HG03342 (cell line): ENCODE measurements around the gene TNS3.

Experiments
- ATAC-seq: cut with Tn5 transposase; IDR thresholded peaks from one replicate; pipeline ENCODE4 v1.9.1; 2021; ENCODE audit warnings: mild to moderate bottlenecking, moderate library complexity; ENCODE audit not compliant: unreplicated experiment

The TNS3 gene

DNA sequence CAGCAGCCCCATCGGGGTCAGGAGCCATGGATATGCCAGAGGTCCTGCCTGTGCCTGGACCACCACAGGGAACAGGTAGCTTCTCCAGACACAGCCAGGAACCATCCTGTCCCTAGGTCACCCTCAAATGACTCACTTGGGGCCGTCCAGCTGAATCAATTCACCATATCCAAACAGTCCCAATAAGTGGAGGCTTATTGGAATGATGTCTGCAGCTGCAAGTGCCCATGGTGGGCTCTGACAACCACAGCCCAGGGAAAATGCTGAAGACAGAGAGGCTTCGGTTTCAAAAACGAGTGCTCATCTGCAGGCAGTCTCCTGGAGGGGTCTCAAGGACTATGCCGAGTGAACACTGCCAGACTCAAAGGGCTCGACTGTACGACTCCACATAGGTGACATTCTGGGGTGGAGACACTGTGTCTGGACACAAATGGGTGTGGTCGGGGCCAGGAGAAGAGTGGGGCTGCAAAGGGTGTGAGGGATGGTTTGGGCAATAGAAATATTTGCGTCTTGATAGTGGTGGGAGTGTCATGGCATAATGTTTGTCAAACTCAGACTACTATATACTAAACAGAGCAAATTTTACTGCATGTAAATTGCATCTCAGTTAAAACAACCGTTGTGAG lies 204.8 kb downstream of the TNS3 start:
- ATAC-seq: no peak

DNA sequence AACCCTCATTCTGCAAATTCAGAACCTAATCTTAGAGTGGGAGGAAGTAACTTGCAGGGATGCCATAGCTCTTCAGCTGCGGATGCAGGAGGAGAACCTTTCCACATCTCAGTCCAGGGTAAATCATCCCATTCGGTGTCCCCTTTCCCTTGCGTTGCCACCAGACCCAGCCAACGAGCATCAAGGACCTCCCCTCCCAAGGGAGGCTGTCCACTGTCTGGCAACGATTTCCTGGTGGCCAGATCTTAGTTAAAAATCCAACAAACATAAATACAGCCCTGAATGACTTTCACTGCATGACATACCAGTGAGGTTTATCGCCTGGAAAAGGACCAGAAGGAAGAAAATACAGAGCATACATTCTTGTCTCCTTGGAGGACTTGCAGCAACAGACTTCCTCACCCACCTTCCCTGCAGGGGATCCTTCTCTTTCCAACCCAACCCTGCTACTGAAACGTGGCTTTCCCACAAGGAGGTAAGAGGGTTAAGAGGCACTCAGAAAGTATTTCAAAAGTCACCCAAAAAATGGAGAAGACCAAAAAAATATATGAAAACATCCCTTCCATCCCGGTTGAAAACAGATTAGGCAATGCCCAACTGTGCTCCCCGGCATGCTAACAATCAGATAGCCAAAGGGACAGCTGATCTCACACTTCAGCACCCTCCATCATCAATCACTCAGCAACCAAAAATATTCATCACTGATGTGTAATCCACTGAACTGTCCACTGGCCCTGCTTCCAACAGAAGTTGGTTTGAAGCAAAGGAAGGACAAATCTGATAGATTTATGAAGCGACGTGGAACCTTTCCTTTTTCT lies 206.6 kb downstream of the TNS3 start:
- ATAC-seq: no peak

DNA sequence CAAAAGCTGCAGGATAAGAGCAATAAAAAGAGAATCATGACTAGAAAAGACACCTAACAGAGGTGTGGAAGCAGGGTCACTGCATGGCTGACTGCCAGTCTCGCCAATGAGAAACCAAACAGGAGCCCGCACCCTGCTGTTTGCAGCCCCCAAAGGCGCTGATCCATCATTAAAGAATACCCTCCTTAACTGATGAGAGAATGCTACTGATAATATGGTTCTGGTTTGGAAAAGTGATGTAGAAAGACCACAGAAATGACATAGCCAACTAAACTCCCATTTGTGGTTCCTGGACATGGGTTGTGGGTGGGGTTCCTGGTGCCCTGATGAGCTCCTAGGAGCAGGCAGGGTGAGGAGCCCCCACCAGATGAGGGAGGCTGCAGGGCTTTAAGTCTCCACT lies 207.4 kb downstream of the TNS3 start:
- ATAC-seq: no peak

DNA sequence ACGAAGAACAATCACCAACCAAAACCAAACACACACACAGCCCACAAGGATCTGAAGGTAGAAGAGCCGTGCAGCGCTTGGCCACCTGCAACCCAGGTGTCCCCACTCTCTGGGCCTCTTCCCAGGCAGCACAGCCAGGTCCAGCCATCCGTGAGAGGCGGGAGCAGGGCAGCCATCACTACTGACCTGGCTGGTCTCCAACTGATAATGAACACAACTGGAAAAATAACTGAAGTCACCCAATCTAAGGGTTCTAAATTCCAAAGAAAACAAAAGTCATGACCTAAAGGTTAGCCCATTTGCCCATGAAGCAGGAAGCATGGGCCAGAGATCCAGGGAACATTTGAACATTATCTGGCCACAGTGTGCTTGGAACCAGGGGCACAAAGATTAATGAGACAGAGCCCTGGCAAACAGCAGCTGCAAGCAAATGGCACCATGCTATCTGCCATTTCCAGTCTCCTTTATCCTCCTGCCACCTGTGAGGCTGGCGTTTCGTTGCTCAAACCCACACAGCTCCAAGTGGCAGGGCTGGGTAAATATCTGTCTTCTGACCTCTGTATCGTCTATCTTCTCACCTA lies 207.9 kb downstream of the TNS3 start:
- no peak for ATAC-seq

DNA sequence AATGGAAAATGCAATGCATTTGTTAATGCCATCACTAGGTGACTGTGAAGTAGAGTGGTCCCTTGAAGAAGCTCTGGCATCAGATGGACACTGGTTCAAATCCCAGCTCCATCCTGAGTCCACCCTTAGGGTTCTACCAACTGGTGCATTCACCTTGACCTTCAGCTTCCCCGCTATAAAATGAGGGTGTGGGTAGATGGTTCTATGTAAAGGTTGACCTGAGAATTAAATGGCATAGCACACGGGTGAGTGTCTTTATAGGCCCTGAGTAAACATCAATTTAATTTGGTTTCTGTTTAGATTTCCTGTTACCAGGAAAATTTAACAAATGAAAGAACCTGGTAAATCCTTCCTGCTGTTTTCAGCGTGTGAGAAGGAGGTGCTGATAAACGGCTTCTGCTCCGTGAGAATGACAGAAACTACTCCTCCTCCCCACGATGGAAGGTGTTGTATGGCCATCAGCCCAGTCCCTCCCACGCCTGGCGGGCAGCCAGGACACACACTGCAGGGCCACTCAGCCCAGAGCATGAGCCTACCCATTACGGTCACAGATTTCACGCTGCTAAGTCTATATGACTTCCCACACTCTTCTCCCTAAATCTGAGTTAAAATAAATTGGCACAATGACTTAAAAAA lies 210.1 kb downstream of the TNS3 start:
- no peak for ATAC-seq

DNA sequence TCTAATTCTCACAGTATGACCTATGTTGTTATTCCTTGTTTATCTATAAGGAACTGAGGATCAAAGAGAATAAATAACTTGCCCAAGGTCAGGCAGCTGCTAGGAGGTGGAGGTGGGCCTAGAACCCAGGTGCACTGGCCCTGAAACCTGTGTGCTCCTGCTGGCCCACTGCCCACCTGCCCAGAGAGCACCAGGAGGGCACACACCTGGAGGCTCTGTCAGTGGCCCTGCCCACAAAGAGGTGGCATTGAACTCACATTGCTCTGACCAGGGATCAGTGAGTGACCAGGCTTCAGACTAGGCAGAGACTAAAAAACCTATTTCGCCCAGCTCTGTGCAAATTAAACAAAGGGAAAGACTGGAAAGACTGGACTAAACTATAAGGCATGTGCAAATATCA lies 210.6 kb downstream of the TNS3 start:
- no peak for ATAC-seq

DNA sequence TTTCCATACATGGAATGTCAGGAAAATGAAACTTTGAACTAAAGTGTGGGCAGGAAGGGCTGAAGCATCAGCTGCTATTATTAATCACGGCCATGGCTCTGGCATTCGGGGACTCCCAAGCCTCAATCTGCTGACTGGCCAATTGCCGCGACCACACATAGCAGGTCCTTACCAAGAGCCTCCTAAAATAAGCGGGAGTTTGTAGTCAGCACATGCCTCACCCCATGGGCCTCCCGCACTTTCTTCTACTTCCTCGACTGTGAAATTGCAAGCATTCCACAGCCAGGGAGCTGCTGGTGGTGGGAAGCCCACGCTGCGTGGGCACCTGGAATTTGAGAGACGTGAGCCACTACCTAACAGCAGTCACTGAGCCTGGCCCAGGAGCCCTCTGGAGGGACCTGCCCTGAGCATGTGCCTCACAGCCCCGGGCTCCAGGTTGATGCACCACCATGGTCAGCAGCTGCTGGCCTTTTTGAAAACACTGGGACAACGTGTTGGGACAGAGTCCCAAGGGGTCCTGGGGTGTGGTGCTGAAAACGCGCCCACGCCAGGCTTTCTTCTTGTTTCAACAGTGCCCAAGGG lies 211.4 kb downstream of the TNS3 start:
- no peak for ATAC-seq

DNA sequence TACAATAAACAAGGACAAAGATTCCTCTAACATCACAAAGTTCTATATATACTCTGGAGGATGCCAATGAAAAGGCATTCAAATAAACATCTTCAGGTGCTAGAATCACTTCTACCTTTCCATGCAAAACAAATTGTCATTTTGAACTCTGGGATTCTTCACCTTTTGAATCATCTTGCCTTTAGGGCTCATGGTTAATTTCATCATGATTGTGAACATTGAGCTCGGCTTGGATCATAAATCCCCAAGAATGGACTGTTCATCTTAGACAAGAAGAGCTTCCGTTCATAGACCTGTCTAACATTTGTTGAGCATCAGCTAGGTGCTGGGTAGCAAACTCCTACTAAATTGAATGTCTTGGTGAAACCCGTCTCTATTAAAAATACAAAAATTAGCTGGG lies 212.2 kb downstream of the TNS3 start:
- no peak for ATAC-seq

DNA sequence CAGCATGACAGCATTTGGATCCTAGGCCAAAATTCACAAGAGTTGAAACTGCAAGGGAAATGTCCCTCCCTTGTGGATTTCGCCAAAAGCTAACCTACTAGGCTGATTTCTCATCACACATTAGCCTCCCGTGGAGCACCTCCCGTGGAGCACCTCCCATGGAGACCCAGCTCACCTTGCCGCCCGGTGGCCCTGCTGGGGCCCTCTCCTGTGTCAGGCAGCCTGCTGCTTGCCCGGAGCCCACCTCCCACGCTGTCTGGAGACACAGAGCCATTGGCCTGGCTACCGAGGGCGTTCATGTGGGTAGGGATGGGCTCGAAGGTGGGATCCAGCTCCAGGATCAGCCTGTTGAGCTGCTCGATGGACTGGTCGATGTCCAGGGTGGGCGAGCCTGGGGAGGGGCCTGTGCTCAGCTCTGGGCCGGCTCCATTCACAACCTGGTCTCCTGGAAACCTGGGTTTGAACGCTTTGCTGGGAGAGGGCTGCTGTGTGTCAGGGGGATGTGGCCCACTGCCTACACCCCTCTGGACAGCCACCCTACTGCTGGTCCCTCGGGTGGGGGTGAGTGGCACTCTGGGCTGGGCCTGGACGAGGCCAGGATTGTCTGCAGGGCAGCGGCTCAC lies 213.6 kb downstream of the TNS3 start:
- ATAC-seq: no peak

DNA sequence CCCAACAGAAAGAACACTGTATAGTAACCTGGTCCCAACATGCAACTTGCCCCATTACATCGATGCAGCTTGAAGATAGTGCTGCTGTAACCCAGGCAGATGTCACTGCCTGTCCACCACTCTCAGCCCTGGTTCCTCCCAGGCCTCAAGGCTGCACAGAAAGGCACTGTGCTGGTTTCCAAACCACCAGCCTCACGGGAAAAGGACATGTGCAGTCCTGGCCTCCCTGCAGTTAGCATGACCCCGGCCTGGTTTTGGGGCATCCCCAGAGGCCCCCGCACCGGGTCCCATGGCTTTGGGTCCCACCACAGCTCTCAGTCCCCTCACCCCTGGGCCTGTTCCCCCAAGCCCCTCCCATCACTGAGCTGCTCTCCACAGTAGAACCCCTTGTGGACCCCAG lies 214.5 kb downstream of the TNS3 start:
- ATAC-seq: no peak

DNA sequence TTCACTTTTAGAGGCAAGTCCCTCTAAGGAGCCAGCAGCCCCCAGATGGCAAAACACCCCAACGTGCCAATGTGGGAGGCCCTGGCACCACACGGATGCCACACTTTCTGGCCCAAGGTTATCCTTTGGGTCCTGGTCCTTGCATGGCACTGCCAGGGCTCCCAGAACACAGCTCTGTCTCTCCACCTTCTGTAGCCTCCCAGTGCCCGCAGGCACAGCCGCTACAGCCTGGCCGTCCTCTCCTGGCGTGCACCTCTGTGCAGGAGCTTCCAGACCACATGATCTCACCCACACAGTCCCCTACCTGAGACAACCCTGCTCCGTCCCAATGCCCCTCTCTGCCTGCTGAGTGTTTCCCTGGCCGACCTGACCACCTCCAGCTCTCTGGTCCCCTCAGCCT lies 215.0 kb downstream of the TNS3 start:
- ATAC-seq: no peak

DNA sequence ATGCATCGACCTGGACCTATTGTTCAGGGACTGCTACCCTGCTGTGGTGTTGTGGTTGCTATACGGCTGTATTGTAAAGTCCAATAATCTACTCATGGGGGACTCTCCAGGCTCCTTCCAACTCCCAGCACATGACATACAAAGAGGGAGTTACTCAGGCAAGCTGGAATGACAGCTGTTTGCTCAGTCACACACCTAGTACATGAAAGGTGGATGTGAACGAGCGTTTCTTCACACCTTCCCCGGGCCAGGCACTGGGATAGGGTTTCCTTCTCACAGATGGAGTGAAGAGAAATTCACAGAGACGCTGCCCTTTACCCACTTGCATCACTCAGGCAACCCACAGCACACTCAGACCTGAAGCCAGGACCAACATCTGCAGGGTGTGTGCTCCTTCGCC lies 215.7 kb downstream of the TNS3 start:
- ATAC-seq: no peak

DNA sequence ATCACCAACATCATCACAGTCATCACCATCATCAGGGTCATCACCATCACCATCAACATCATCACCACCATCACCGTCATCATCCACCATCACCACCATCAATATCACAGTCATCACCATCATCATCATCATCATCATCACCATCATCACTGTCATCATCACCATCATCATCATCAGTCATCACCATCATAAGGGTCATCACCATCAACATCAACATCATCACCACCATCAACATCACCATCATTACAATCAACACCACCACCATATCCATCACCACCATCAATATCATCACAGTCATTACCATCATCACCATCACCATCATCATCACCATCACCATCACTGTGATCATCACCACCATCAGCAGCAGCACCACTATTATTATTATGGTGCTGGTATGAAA lies 218.9 kb downstream of the TNS3 start:
- ATAC-seq: no peak

DNA sequence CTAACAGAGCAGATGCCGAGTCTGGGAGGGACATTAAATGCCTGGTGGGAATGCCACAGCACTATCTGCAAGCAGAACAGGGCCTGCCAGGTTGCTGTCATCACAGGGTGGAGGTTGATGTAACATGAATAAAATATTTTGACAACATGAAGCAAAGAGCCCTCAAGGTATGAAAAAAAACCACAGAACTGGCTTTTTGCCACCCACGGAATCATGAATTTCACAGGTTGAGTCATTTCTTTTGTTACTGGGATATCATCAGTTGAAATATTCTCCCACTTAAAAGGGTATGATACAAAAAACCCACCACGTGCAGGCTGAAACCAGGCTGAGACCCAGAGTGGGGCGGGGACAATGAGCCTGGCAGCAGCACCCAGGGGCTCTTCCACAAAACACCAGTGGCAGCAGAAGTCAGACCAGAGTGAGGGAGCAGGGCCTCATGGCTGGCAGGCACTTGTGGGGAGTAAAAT lies 220.1 kb downstream of the TNS3 start:
- no peak for ATAC-seq

DNA sequence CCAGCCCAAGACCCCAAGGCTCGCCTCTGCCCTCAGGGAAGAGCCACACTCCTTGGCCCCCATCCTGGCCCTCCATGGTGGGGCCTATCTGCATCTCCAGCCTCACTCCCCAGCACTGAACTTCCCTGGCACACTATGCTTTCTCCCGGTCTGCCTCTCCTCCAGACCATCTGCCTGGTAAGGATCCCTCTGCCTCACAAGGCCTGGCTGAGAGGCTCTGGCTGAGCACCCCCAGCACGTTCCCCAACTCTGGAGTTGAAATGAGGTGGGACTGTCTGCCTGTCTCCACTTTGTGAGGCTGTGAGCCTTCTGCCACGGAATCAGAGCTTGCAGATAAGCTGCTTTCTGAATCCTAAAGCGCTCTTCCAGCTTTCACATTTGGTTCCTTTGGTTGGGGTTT lies 220.7 kb downstream of the TNS3 start:
- no peak for ATAC-seq

DNA sequence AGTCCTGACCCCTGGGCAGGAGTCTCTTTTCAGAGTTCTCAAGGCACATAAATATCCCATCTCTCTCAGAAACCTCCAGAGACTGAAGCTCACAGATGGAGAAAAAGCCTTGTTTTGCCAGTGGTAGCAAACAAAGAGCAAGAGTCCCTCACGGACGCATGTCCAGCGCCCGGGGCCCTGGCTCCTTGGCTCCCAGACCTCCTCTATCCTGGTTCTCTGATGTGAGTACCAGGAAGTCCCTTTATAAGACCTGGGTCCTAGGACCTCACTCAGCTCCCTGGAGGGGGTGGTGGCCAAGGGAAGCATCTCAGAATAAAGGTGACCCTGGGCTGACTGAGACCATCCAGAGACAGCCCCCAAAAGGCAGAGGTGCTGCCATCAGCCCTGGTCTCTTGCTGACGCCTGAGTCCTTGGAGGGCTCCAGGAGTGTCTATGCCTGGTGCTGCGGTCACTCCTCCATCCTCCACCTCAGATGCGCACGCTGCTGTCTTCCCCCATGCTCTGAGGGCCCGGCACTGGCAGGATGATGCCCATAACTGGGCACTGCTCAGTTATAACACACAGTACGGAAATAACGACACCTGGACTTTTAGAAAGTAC lies 221.5 kb downstream of the TNS3 start:
- no peak for ATAC-seq

DNA sequence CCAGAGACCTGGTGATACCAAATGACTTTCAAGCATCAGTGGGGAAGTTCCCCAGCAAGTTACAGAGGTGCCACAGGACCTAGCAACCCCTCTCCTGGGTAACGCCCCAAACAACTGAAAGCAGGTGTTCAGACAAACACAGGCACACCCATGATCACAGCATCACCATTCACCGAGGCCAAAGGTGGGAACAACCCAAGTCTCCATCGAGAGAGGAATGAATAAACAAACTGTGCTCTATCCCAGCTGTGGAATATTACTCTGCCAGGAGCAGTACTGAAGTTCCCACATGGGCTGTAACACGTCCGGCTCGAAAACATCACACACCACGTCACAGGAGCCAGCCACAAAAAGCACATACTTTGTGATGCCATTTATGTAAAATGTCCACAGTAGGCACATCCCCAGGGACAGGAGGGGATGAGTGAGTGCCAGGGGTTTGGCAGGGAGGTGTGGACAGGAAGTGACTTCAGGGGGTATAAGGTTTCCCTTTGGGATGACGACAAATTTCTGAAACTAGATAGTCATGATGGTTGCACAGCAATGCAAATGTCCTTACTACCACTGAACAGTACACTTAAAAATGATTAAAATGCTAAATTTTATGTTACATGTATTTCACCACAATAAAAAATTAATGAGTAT lies 222.8 kb downstream of the TNS3 start:
- no peak for ATAC-seq

DNA sequence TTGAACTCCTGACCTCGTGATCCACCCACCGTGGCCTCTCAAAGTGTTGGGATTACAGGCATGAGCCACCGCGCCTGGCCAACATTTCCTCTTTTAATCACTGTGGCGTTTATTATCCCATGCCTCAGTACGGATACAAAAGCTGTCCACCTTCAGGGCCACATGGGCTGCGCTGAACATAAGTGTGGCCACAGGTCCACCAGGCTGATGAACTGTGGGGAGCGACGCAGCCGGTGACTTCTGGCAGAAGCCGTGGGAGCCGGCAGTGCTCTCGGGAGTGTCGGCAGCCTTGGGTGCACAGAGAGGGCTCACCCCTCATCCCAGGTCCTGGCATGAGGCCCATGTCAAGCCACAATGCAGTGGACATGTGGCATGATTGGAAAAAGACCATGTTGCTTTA lies 223.6 kb downstream of the TNS3 start:
- no peak for ATAC-seq

DNA sequence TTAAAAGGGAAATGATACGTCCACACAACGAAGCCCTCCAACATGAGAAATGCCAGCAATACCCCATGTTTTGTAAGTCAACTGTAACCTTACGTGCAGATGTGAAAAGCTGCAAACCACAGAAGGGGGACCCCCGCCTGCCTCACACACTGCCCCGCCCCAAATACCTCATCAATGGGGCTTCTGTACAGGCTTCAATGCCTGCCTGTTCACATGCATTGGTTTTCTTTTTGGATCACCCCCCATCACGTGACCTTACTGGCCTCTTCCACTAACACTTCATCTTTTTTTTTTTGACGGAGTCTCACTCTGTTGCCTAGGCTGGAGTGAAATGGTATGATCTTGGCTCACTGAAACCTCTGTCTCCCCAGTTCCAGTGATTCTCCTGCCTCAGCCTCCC lies 224.0 kb downstream of the TNS3 start:
- ATAC-seq: no peak

DNA sequence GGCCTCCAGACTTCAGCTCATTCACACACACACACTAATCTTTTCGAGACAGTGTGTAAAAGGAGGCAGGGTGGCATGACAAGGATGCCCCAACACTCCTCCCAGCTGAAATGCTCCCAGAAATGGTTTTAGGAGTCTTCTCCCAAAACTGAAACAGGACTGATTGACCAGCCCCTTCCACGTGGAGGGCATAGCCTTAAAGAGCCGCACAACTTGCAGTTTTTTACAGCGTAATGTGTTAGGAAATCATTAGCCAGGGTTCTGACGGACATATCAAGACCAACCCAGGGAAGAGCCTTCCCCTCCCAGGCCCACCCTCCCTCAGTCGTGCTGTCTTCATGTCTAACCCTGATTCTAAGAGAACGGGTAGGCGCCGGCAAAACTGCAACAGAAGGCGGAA lies 224.6 kb downstream of the TNS3 start:
- no peak for ATAC-seq
